Prostate gland (tissue), 2 donors: Measurements from ENCODE around the gene LIN37.

Experiments
- CTCF ChIP-seq, 4 experiments: fragments of 200-600 bp in 2 of 4; fragments of 450-650 bp in 2 of 4; sonication (generic) in 2 of 4; IDR thresholded peaks; 1 replicate in 3 of 4; 2 replicates in 1 of 4; pipeline ENCODE4 v1.5.1; 2016 to 2019; ENCODE audit warnings: antibody characterized with exemption in 4 of 4, mild to moderate bottlenecking in 2 of 4, moderate library complexity in 2 of 4
- POLR2A ChIP-seq: fragments of 450-650 bp; IDR thresholded peaks from one replicate; pipeline ENCODE4 v1.6.1; 2016; ENCODE audit warnings: antibody characterized with exemption, mild to moderate bottlenecking

GRCh38 chr19:35713904-35714495, 34.4 kb upstream of the LIN37 start:
- TF ChIP-seq CTCF (IDR thresholded peaks at IDR 0.05) (no peak), POLR2A (no peak)
